HG03460 (cell line): ENCODE data around the gene GPR15.

Source experiments
- ATAC-seq: cut with Tn5 transposase; IDR thresholded peaks from one replicate; pipeline ENCODE4 v1.9.1; 2021; ENCODE audit not compliant: unreplicated experiment

The GPR15 gene

DNA sequence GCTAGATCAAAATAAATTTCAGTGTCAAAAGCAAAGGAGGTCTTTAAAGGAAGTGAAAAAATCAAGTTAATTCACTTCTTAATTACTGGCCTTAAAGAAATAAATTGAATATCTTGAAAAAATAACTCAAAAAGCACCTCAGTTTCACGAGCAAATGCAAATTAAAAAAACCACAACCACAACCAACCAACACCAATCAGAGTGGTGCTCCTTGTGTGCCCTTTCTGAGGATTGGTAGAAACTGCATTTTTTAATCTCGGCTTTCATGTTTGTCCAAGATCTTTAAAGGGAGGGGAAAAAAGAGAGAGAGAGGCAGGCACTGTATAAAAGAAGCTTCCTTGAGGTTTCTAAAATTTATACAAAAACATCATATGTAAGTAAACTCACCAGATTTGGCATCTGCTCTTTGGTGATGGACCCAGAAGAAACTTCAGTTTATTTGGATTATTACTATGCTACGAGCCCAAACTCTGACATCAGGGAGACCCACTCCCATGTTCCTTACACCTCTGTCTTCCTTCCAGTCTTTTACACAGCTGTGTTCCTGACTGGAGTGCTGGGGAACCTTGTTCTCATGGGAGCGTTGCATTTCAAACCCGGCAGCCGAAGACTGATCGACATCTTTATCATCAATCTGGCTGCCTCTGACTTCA lies at the start of gene GPR15:
TSS of gene GPR15 (plus strand) at position 357 of the 653 bp plus-strand sequence. CDS start at position 413, 56 bp downstream.
- peak; percentile 20 for ATAC-seq

DNA sequence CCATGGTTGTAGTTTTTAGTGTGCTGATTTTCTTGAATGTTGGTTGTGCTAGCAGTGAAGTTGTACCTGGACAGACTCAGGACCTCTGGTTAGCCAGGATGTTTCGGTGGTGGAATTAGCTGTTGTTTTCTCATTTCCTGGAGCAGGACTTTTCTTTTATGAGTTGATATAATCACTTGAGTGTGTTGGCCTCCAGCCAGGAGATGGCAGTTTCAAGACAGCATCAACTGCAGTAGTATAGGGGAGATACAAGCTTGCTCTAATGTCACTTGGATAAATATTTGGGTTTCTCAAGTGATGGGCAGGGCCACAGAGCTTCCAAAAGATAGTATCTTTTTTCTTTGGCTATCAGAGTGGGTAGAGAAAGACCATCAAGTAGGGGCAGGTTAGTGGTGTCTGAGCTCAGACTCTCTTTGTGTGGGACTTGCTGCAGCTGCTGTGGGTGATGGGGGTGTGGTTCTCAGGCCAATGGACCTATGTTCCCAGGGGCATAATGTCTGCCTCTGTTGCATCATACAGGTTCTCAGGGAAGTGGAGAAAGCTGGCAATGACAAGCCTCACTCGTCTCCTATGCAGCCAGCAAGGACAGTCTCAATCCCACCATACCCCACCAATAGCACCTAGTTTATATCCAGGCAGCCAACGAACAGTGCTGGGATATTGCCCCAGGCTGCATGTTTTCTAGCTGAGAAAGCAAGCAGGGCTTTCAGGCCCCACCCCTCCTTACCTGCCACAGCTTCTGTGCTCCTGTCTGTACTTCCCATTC lies 48.9 kb upstream of the GPR15 start:
- no peak for ATAC-seq

DNA sequence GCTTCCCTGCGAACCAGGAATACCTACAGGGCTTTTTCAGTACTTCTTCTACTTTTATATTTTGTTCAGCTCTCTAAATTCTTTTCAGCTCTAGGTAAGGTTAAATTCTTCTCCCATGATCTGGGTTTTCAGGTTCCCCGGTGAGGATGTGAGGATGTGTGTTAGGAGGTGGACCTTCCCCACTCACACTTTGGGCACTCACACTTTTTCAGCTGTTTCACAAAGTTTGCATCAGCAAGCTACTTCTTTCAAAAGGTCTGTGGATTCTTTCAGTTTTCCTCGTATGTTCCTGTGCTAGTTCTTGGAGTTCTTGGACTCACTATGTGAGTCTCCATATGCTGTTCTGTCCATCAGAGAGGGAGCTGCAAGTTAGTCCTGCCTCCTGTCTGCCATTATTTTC lies 48.2 kb upstream of the GPR15 start:
- no peak for ATAC-seq

DNA sequence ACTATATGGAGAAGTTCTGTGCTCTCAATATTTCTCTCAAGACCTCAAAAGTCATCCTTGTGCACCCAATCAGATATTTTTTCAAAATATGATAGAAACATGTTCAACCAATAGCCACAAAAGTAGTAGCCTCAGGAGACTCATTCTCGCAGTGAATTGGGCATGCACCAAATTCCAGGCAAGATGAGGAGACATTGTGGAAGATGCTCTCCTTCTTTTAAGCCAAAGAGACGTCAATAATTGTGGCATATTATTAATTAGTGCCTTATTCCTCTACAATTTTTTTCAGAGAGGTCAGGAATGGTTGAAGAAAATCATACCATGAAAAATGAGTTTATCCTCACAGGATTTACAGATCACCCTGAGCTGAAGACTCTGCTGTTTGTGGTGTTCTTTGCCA lies 34.4 kb upstream of the GPR15 start, which contains the start of gene OR5K2:
TSS of gene OR5K2 (plus strand) at position 301 of the 400 bp plus-strand sequence. CDS start at position 301, 0 bp downstream.
- no peak for ATAC-seq

DNA sequence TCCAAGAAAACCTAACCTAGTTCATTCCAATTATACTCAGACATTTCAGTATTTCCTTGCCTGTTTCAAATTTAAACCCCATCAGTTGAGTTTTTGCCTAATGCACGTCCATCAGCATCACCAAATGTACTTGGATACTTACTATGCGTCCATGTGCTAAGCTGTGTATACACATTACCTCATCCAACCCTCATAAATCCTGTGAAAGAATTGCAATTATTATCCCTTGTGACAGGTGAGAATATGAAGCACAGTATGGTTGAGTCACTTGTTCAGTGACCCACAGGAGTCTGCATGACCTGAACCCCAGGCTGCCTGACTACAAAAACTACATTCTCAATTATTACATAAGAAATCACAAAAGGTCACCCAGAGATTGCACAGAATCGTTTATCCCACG lies 31.8 kb upstream of the GPR15 start:
- ATAC-seq, result no peak

DNA sequence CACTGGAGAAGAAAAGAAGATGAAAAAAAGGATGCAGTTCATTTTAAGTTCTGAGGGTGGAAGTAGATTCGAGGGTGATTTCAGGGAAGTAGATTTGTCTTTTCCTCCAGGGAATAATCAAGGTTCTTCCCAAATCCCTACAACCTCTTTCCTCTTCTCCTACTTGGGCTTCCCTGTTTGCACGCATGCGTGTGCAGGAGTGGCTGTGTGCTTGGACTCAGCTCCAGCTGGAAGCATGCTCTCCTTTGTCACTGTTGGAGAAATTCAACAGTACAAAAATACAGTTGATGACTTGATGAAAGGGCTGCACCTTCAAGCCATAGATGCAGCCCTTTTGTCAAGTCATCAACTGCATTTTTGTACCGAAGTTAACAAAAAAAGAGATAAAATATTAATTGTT lies 30.5 kb upstream of the GPR15 start:
- ATAC-seq, result no peak

DNA sequence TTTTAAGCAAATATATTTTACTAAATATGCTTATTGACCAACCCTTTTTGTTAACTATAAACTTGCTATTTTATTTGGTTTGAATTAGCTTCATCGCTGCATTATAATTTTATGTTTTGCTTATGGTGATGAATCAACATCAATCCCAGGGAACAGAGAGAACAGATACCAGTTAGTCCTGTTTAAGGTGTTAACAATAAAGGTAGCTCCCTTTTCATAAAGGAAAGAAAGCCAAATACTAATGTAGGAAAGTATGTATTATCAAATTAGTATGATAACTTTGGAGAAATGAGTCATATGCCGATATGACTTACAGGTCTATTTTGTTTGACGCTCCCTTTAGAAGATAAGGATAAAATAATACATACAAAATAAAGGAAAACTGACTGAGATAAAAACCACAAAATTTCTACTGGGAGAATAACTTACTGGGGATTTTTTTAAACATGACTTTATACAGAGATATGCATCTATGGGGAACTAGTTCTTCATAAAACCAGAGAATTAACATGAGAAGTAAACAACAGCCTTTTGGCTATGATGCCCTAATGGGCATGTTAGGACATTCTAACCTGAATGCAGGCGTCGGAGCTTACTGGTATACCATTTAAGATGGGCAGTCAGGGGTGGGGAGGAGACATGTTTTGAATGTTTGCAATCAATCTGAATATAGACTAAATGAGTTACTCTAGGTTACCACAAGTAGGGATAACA lies 29.8 kb upstream of the GPR15 start:
- ATAC-seq, result no peak

DNA sequence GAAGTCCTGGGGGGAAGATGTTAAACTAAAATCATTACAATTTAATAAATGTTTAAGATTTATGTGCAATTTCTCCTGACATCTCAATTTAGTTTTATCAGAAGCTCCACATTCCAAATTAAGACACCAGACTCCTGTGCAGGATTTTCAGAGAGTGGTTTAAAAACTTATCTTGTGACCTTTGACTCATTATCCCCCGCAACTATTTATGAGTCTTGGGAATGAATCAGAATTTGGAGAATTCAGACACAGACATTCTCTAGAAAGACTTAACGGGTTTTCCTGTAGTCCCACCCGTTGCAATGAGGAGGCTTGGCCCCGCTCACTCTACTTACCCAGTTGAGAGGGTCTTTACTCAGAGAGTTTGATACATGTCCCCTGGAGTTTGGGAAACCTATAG lies 27.2 kb upstream of the GPR15 start:
- no peak for ATAC-seq

DNA sequence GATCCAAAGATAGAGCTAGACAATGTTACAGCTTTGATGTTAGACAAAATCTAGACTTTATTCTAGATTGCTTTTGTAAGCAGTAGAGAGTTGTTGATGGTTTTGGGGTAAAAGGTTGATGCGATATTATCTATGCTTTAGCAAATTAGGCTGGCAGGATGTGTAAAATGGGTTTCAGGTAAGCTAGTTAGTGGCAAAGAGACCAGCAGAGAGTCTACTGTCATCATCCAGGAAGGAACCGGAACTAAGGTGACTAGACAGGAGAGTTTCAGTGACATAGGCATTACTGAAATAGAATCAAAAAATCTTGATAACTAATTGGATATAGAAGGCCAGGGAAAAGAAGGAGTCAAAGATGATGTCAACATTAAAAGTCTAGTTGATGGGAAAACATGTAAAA lies 23.2 kb upstream of the GPR15 start:
- ATAC-seq, result no peak

DNA sequence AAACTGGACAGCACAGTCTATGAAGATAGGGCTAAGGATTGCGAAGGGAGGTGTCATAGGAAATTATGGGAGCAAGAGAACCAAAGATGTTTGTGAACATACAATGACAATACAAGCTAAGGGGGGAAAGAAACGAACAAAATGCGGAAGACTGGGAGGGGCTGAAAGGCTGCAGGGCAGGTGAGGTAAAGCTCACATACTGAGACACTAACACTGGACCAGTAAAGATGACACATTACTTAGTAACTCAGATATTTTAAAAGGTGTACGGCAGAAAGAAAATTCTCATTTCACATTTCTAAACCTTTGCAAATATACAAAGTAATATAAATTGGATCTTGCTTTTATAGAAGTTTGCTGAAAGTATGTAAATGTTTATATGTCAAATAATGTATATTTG lies 19.2 kb upstream of the GPR15 start:
- no peak for ATAC-seq

DNA sequence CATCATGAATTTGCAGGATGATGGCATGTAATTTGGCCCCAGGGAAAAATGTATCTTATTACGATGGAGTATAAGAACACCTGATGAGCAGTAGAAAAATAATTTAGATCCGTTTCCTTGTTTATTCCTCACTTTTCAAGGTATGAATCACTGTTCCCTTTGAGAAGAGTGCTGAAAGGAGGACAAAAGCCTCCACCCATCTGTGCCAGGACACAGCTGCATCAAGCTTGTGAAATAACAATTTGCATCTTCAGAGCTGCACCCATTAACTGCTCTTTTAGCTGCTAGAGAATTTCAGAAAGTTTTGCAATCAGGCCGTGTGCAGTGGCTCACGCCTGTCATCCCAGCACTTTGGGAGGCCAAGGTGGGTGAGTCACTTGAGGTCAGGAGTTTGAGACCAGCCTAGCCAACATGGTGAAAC lies 18.7 kb upstream of the GPR15 start:
- no peak for ATAC-seq

DNA sequence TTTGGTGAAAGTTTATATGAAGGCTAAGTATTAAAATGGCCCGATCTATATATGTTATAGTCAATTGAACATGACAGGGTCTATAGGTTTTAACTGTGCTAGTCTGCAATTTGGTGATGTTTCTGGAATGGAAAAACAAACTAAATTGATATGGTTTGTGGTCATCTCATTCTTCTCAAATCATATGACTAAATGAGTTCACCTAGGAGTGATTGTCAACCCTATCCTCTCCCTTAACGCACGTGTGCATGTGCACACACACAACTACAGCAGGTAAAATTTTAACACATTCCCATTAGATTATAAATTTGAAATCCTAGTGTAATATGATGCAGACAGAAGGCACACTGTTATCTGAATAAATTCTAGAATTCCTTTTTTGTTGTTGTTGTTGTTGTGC lies 18.0 kb upstream of the GPR15 start:
- no peak for ATAC-seq

DNA sequence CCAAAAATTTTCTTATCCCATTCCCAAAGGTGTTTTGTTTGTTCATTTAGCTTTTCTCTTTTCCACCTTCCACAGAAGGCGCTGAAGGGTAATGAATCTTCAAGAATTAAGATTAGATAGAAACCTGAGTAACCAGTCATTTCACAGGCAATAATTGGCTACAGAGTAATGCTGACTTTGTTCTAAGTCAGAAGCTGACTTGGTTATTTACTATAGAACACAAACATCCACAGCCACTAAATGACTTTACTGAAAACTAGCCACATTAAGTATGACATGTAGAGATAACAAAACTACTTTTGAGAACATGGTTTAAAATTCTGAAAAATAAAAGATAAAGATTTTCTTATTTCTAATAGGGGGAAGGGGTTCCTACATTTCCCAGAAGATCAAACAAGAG lies 16.8 kb upstream of the GPR15 start:
- ATAC-seq, result no peak

DNA sequence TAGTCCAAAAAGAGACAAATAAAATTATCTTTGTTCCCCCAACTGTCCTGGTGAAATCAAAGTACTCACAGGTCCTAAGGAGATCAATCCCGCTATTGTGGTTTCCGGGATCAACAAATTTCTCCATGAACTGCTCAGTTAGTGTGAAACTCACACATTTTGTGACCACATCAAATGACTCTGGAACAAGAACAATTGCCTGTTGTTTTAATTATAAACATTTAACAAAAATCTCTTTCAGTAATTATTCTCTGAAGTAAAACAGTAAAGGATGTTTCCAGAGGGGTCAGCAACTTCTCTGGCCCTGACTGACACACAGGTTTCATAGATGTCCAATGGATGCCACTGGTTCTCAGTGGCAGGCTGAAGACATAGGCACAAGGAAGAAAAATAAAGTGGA lies 13.0 kb upstream of the GPR15 start:
- no peak for ATAC-seq

DNA sequence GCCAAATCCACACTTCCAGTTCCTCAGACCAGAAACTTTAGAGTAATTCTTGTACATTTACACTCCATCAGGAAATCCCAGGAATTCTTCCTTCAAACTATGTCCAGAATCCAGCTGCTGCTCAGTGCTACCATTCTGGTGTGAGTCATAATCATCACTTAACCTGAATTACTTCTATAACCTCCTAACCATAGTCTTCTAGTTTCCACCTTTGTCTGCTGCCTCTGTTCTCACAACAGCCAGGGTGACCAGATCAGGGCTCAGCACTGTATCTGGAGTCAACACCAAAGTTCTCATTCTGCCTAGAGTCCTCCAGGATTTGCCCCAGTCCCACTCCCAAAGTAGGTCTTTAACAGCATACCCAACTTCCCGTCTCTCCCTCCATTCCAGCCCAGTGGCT lies 12.4 kb upstream of the GPR15 start:
- no peak for ATAC-seq

DNA sequence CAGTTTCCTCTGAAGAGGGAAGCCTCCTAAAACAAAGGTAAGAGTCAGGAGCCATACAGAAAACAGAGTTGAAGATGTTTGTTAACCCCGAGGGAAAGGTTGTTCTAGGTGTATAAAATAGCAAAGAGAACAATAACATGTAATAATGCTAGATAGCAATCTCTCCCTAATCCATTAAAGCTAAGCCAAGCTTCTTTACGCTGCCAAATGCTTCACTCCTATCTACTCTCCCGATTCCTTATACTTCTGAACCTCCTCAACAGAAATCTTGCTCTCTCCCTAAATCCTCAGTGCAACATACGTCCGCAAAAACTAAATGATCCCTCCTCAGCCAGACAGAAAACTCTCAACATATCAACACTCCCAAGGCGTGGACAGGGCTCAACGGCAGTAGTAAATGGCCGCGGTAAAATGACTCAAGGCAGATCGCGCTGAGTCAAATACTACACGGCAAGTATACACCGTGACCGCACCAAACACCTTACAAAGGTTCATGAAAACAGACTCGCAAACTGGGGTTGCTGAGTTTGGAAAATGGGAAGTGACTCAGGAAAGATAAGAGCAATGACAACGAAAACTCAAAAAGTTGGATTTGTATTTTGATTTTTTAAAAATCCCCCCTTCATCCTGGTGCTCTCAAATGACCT lies 9.8 kb upstream of the GPR15 start:
- peak; percentile 48 for ATAC-seq

DNA sequence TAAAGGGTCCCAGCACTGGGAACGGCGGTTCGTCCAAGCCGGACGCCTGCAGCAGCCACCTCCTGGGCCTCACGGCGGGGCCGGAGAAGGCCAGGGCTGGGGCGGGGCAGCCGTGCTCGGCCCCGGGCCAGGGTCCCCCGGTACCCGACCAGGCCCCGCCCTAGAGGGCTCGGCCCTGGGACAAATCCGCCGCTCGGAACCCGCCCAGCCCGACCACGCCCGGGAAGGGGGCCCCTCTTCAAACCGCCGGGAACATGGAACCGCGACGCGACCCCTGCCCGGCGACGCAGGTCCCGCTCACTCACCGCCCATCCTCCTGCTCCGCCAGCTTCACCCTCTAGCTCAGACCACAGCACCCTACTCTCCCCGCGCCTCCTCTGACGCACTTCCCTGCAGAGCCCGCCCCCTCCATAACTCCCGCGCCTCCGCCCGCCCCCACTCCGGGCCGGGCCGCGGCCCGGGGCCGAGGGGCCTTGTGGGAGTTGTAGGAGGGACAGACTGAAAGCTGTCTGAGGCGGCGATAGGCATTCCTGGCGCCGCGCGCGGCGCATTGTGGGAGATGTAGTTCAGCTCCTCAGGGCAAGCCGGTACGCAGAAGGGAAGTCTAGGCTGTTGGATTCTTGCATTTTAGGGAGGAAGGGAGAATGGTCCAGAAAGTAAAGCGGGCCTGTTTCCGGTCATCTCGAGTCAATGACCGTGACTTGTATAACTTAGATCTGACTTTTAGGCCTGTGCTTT lies 9.1 kb upstream of the GPR15 start, which contains the start of gene CLDND1:
TSS of gene CLDND1 (minus strand) at position 359 of the 738 bp plus-strand sequence. CDS start 1,478 bp downstream, outside the sequence.
- ATAC-seq, result peak; percentile 83

DNA sequence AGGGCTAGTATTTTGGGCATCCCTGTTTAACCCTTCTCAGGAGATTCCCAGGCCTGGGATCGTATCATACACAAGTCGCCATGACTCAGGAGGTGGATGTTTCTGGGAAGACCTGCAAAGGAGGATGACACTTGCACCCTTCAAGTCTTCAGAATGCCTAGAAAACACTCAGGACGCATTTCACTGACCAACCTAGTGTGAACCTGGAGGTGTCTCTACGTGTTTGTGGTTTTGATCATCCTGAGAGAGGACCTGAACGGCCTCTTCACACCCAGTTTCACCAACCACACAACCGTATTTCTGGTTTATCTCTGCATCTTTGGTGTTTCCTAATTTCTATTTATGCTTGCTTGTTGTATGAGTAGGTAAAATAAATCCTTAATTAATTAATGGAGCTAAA lies 6.3 kb upstream of the GPR15 start:
- no peak for ATAC-seq

DNA sequence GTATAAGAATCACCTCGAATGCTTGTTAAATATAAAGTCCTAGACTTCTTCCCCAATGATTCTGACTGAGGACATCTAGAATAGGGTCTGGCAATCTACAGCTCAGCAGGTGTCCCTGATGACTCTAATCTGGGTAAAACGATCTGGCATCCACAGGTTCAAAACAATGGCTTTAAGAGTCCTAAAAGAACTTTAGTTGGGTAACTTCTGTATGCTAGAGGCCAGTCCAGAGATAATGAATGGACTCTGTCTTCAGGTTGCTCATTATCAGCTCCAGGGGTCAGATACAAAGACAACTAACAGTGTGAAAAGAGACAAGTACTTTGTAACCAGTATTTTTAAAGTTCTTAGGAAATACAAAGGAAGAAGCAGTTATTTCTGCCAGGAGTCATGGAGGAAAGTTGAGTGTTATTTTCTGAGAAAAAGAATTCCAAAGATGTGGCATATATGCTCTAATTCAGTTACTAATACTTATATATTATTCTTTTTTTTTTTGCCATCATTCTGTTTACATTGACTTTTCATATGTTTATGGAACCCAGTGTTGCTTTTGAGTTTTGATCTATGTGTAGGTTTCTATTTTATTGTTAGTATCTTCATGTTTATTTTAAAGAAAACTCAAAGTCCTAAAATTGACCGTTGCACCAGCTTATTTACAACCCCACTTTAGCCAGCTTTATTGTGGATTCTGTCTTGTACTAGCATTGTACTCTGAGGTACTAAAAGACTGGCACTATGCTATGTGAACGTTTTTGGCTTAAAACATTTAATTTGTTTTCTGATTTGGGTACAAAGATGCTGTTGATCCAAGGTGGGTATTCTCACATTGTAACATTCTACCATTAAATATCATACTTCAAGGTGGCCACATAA lies 3.1 kb upstream of the GPR15 start:
- ATAC-seq, result no peak
